K562 (cell line): ENCODE measurements around the gene LY6G6F. TPM values are rescaled to one million over a fixed set of nuclear protein-coding genes. Genes with fewer than 3 reads are reported as not detected.
A peak's percentile ranks its signal among the peaks of the same experiment; 100 is the strongest.

Source experiments
- ARID2 ChIP-seq: fragments of 450-650 bp; IDR thresholded peaks from 2 replicates; pipeline ENCODE4 v1.6.1; 2017; ENCODE audit warnings: antibody characterized with exemption, mild to moderate bottlenecking
- ARNT ChIP-seq, 2 experiments: fragments of 450-650 bp; IDR thresholded peaks; 2 replicates each; pipeline ENCODE4 v1.6.1; 2016; ENCODE audit warnings: mild to moderate bottlenecking in 1 of 2
- ASH1L ChIP-seq: fragments of 450-650 bp; IDR thresholded peaks from 2 replicates; pipeline ENCODE4 v1.6.1; 2018; ENCODE audit warnings: borderline replicate concordance, mild to moderate bottlenecking, low read depth; ENCODE audit not compliant: partially characterized antibody
- CREBBP ChIP-seq: IDR thresholded peaks from one replicate; pipeline ENCODE4 v1.6.1; 2012; ENCODE audit warnings: low read depth, mild to moderate bottlenecking, control low read depth, inconsistent platforms, low read length
- NONO ChIP-seq, 2 experiments: fragments of 200-400 bp in 1 of 2; fragments of 450-650 bp in 1 of 2; formaldehyde crosslinking in 1 of 2; IDR thresholded peaks; 2 replicates each; pipeline ENCODE4 v1.6.1; 2017; ENCODE audit warnings: low read depth in 2 of 2, mild to moderate bottlenecking in 2 of 2, moderate library complexity in 2 of 2, low read length in 1 of 2
- PCBP1 ChIP-seq: fragments of 200-400 bp; formaldehyde crosslinking; IDR thresholded peaks from 2 replicates; pipeline ENCODE4 v1.6.1; 2018; ENCODE audit warnings: mild to moderate bottlenecking, low read depth, low read length; ENCODE audit not compliant: poor library complexity, severe bottlenecking
- PYGO2 ChIP-seq: fragments of 450-650 bp; IDR thresholded peaks from 2 replicates; pipeline ENCODE4 v1.6.1; 2016; ENCODE audit warnings: mild to moderate bottlenecking, missing genetic modification characterization, moderate library complexity, missing compliant biosample characterization
- SMAD1 ChIP-seq: fragments of 150-350 bp; IDR thresholded peaks from 2 replicates; pipeline ENCODE4 v1.6.1; 2014; ENCODE audit warnings: low read length, low read depth; ENCODE audit not compliant: partially characterized antibody
- SMARCC2 ChIP-seq: fragments of 450-650 bp; IDR thresholded peaks from 2 replicates; pipeline ENCODE4 v1.6.1; 2017; ENCODE audit warnings: antibody characterized with exemption, moderate library complexity, mild to moderate bottlenecking, low read depth
- SMC3 ChIP-seq: conservative IDR thresholded peaks from 2 replicates; pipeline ENCODE4 v1.6.1; 2011; ENCODE audit warnings: low read depth, low read length, improper control_type of control experiment; ENCODE audit not compliant: insufficient read depth
- TCF7L2 ChIP-seq: fragments of 150-350 bp; IDR thresholded peaks from 2 replicates; pipeline ENCODE4 v1.6.1; 2016; ENCODE audit warnings: low read depth, mild to moderate bottlenecking, low read length, moderate library complexity
- ZNF24 ChIP-seq: fragments of 450-650 bp; IDR thresholded peaks from 2 replicates; pipeline ENCODE4 v1.6.1; 2016
- ZNF274 ChIP-seq: IDR thresholded peaks from 2 replicates; pipeline ENCODE4 v1.6.1; 2011; ENCODE audit warnings: low read depth, mild to moderate bottlenecking, low read length, moderate library complexity, borderline replicate concordance
- ZNF347 ChIP-seq: fragments of 450-650 bp; formaldehyde crosslinking; IDR thresholded peaks from 2 replicates; pipeline ENCODE4 v1.4.0; 2020; ENCODE audit warnings: low read depth, mild to moderate bottlenecking, moderate library complexity
- ZNF445 ChIP-seq: fragments of 250-450 bp; sonication (Bioruptor Pico); IDR thresholded peaks from 2 replicates; pipeline ENCODE4 v1.4.0; 2020; ENCODE audit warnings: low read depth, mild to moderate bottlenecking, moderate library complexity
- ZNF592 ChIP-seq: fragments of 450-650 bp; IDR thresholded peaks from 2 replicates; pipeline ENCODE4 v1.6.1; 2017; ENCODE audit warnings: antibody characterized with exemption, mild to moderate bottlenecking
- ZNF707 ChIP-seq: fragments of 250-450 bp; sonication (Bioruptor Pico); conservative IDR thresholded peaks from 2 replicates; pipeline ENCODE4 v1.8.0; 2022; ENCODE audit warnings: inconsistent platforms, mild to moderate bottlenecking, moderate library complexity
- polyA plus RNA-seq, 8 experiments: library from polyadenylated mRNA; depleted of rRNA in 4 of 8; stranded (reverse) in 5 of 8; unstranded in 3 of 8; fragments of >200 nt; fragmentation: Nextera tagmentation in 2 of 8; fragmentation: Illumina TruSeq in 1 of 8; extraction: Ambion mirVana in 2 of 8; extraction: Trizol in 1 of 8; gene quantifications; 2 replicates each; pipeline versions ENCODE4 v1.2.1 to v1.2.3, GENCODE V29; 2011 to 2014; ENCODE audit warnings: inconsistent platforms in 1 of 8, missing spikeins in 1 of 8
- total RNA-seq, 7 experiments: library from RNA; depleted of rRNA in 6 of 7; stranded (reverse); fragments of >200 nt in 6 of 7; fragmentation: Illumina TruSeq in 2 of 7; extraction: Trizol in 2 of 7; gene quantifications; 2 replicates each; pipeline versions ENCODE4 v1.2.1 to v1.2.3, GENCODE V29; 2011 to 2021; ENCODE audit warnings: low replicate concordance in 1 of 7
- TF ChIP-seq, protein P1 (sequence below): sonication (generic); formaldehyde crosslinking; IDR thresholded peaks from 2 replicates; pipeline ENCODE4 v1.8.1; 2023; ENCODE audit warnings: mild to moderate bottlenecking, missing genetic modification reagents
- TF ChIP-seq, protein P2 (sequence below): fragments of 450-650 bp; formaldehyde crosslinking; IDR thresholded peaks from 2 replicates; pipeline ENCODE4 v1.4.0; 2020; ENCODE audit warnings: mild to moderate bottlenecking, moderate library complexity

The LY6G6F gene
- total and polyA plus RNA-seq, 9 of the 15 experiments (the other 6 are each of a cell fraction or from before 2014, with no cell fraction given) = 0.14 to 0.50 (median 0.28) TPM; not detected in 2

DNA sequence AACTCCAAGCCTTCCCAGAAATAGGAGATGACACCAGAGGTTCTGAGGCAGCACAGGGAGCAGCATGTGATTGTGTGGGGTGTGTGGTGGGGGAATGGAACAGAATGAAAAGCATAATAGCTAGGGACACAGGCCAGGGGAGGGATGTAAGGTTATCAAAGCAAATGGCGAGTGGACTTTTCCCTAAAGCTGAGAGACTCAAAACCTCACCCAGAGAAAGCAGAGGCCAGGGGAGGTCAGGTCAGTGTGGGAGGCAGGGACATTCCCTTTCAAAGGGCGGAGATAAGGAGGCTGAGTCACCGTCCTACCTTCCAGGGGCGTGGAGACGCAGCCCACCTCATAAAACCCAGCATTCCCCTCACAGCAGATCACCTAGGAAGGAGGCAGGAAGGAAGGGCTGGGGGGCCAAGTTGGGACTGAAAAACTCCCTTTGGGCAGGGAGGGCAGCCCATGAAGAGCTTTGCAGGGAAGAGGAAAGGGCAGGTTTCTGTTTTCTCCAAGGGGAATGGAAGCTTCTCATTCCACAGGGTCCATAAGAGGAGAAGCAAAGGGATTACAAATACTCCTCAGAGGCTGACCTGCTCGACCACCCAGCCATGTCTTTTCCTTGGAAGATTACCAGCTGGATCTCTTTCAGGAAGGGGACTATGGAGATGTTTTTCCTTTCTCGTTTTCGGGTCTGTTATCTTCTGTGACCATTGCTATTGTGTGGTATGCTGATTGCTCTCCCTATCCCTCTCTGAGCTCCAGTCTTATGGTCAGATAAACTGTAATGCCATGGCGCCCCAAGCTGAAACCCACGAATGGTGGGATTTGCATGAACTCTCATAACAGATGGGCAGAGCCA, 16.2 kb upstream of the LY6G6F start (continued):
- peak; percentile 80 for TF ChIP-seq ZNF592
- TF ChIP-seq ARID2 = no peak
- peak; percentile 5; the same call in 1 of the 2 replicates for TF ChIP-seq SMC3
- peak; percentile 61 to 89 for TF ChIP-seq ARNT (IDR thresholded peaks at IDR 0.05)
- no peak for TF ChIP-seq SMAD1
- TF ChIP-seq, protein P1, sequence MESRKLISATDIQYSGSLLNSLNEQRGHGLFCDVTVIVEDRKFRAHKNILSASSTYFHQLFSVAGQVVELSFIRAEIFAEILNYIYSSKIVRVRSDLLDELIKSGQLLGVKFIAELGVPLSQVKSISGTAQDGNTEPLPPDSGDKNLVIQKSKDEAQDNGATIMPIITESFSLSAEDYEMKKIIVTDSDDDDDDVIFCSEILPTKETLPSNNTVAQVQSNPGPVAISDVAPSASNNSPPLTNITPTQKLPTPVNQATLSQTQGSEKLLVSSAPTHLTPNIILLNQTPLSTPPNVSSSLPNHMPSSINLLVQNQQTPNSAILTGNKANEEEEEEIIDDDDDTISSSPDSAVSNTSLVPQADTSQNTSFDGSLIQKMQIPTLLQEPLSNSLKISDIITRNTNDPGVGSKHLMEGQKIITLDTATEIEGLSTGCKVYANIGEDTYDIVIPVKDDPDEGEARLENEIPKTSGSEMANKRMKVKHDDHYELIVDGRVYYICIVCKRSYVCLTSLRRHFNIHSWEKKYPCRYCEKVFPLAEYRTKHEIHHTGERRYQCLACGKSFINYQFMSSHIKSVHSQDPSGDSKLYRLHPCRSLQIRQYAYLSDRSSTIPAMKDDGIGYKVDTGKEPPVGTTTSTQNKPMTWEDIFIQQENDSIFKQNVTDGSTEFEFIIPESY = peak; percentile 87; the same call in 1 of the 2 replicates
- TF ChIP-seq SMARCC2 = peak; percentile 99
- TF ChIP-seq ZNF24 = peak; percentile 56
- no peak for TF ChIP-seq ZNF274
- TF ChIP-seq ZNF445 = no peak
- TF ChIP-seq PYGO2 = no peak
- TF ChIP-seq ZNF347 (CRISPR knock-in tag) = no peak
- TF ChIP-seq CREBBP = no peak
- no peak for TF ChIP-seq ASH1L
- TF ChIP-seq PCBP1 = no peak
- TF ChIP-seq, protein P2, sequence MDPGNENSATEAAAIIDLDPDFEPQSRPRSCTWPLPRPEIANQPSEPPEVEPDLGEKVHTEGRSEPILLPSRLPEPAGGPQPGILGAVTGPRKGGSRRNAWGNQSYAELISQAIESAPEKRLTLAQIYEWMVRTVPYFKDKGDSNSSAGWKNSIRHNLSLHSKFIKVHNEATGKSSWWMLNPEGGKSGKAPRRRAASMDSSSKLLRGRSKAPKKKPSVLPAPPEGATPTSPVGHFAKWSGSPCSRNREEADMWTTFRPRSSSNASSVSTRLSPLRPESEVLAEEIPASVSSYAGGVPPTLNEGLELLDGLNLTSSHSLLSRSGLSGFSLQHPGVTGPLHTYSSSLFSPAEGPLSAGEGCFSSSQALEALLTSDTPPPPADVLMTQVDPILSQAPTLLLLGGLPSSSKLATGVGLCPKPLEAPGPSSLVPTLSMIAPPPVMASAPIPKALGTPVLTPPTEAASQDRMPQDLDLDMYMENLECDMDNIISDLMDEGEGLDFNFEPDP (CRISPR knock-in tag) = no peak; the same call in 1 of the 2 replicates
- TF ChIP-seq NONO (IDR thresholded peaks at IDR 0.05; ENCODE audit: low read depth in 2 of 2, low read length in 1 of 2) = no peak
- no peak for TF ChIP-seq ZNF707 (CRISPR knock-in tag)
- TF ChIP-seq TCF7L2 = no peak; the same call in 1 of the 2 replicates
